ENCODE results near the gene FRAS1.

Gene FRAS1

DNA sequence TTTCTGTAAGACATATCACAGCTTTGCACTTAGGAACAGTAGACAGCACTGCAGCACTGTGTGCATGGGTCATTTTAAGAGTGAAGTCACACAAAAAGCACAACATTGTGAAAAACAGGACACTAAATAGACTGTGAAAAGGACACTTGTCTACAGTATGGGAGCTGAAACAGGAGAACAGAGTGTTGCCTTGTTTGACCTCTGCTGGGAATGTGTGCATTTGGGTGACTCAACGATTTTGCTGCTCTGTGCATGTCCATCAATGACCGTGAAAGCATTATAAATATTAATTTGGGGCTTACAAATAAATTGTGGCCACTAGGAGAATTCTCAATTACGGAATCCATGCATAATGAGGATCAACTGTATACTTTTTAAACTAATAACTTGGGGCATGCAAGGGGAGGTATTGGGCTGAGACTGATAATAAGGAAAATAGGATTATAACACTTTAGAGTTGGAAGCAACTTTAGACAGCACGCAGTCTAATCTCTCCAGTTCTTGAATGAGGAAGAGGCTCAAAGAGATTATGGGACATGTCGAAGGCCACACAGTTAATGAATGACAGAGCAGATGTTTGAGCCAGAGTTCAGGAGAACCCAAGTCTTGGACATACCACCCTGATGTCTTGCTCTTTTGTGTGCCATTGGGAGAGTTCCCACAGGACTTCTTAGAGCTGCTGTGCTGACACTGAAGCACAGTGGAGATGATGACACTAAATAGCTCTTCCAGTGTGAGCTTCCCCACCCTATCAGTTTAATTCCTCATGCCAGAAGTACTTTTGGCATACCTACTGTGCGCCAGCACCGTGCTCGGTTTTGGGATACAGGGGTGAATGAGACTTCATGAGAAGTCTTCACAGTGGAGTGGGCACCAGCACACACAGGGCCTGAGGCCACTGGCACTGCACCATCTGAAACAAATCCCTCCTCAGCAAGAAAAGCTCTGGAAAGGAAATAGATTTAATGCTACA lies 79.3 kb downstream of the FRAS1 start:
- CTCF ChIA-PET = no interaction called here
- 97% methylated on average over 7 of the region's 8 CpGs for WGBS (ENCODE audit: insufficient coverage)
- no peak for DNase-seq
- H3K4me3 ChIP-seq (ENCODE audit: control insufficient read depth in 1 of 7, extremely low read depth in 1 of 7, insufficient read depth in 4 of 7, low read depth in 2 of 7, low read length in 6 of 7) = no peak overlapping the region
- POLR2A ChIA-PET = no interaction called here
- H3K27ac ChIP-seq (ENCODE audit: insufficient read depth in 1 of 2, low read depth in 1 of 2, low read length in 2 of 2, poor library complexity in 1 of 2, severe bottlenecking in 2 of 2) = no peak overlapping the region
- H3K36me3 ChIP-seq (ENCODE audit: control insufficient read depth in 4 of 4, insufficient read depth in 4 of 4, low read length in 3 of 4) = no peaks in the 10 kb centered on the region
- H3K9me3 ChIP-seq (ENCODE audit: control extremely low read depth in 1 of 5, control insufficient read depth in 4 of 5, insufficient read depth in 2 of 5, low read depth in 1 of 5, low read length in 4 of 5) = no peaks in the 10 kb centered on the region
- H3K27me3 ChIP-seq (replicated peaks in 2 of 5; ENCODE audit: control insufficient read depth in 4 of 5, insufficient read depth in 5 of 5, low read length in 4 of 5) = no peaks in the 10 kb centered on the region
- no peaks in the 10 kb centered on the region for H3K4me1 ChIP-seq (ENCODE audit: control extremely low read depth in 1 of 4, control insufficient read depth in 4 of 4, insufficient read depth in 4 of 4, low read length in 3 of 4)

DNA sequence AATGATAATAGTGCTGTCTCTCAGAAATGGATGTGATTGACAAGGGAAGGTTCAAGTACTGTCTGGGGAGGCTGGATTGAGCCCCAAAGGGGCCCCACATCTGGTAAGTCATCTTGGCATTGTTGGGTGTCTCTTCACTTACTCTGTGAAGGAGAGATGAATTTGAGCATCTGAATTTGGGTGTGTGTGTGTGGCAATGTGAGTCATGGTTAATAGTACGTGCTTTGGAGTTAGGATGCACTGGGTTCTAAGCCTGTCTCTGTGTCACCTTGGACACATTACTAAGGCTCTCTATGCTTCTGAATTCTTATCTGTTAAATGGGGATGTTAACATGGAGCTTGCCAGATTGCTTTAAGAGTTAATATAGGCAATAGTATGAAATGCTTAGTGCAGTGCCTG lies 80.4 kb downstream of the FRAS1 start:
- Histone ChIP-seq H3K36me3 (ENCODE audit: control insufficient read depth in 4 of 4, insufficient read depth in 4 of 4, low read length in 3 of 4) (no peaks in the 10 kb centered on the region), H3K27ac (ENCODE audit: insufficient read depth in 1 of 2, low read depth in 1 of 2, low read length in 2 of 2, poor library complexity in 1 of 2, severe bottlenecking in 2 of 2) (no peak overlapping the region), H3K9me3 (ENCODE audit: control extremely low read depth in 1 of 5, control insufficient read depth in 4 of 5, insufficient read depth in 2 of 5, low read depth in 1 of 5, low read length in 4 of 5) (peaks cover 0 to 2% (median 0%) of the 10 kb centered on the region in 5 experiments), H3K4me1 (ENCODE audit: control extremely low read depth in 1 of 4, control insufficient read depth in 4 of 4, insufficient read depth in 4 of 4, low read length in 3 of 4) (no peaks in the 10 kb centered on the region), H3K27me3 (replicated peaks in 2 of 5; ENCODE audit: control insufficient read depth in 4 of 5, insufficient read depth in 5 of 5, low read length in 4 of 5) (no peaks in the 10 kb centered on the region), H3K4me3 (ENCODE audit: control insufficient read depth in 1 of 7, extremely low read depth in 1 of 7, insufficient read depth in 4 of 7, low read depth in 2 of 7, low read length in 6 of 7) (no peak overlapping the region)
- no peak for DNase-seq
- ChIA-PET CTCF (interaction anchor here (1.2 kb wide), 1 partner anchor 8 kb away, joined by 4 read pairs; no protein-coding TSS in a partner anchor), POLR2A (no interaction called here)
- 100% methylated on average over 1 of the region's 1 CpG for WGBS (ENCODE audit: insufficient coverage)

DNA sequence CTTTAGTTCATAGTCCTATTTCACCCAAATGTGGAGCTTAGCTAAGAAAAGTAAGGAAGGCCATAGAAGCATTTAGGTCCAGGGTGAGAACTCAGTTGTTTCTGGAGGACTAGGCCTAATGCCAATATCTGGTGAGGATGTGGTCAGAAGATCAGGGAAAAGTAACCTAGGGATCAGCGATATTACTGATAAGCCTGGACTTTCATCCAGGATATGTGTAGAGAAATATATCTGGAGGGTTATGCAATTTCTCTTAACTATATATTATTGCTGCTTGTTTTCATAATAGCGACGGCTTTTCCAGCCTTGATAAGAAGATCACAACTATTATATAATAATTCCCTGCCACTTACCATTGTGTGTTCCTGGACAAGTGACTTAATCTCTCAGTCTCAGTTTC lies 81.1 kb downstream of the FRAS1 start:
- peaks cover 0 to 2% (median 0%) of the 10 kb centered on the region in 5 experiments for H3K9me3 ChIP-seq (ENCODE audit: control extremely low read depth in 1 of 5, control insufficient read depth in 4 of 5, insufficient read depth in 2 of 5, low read depth in 1 of 5, low read length in 4 of 5)
- ChIA-PET CTCF (interaction anchor here (1.2 kb wide), 1 partner anchor 9 kb away, joined by 4 read pairs; no protein-coding TSS in a partner anchor), POLR2A (no interaction called here)
- no peak overlapping the region for H3K27ac ChIP-seq (ENCODE audit: insufficient read depth in 1 of 2, low read depth in 1 of 2, low read length in 2 of 2, poor library complexity in 1 of 2, severe bottlenecking in 2 of 2)
- WGBS (ENCODE audit: insufficient coverage) = no CpG with 5 or more reads among the region's 3 CpGs
- H3K4me3 ChIP-seq (ENCODE audit: control insufficient read depth in 1 of 7, extremely low read depth in 1 of 7, insufficient read depth in 4 of 7, low read depth in 2 of 7, low read length in 6 of 7) = no peak overlapping the region
- H3K4me1 ChIP-seq (ENCODE audit: control extremely low read depth in 1 of 4, control insufficient read depth in 4 of 4, insufficient read depth in 4 of 4, low read length in 3 of 4) = no peaks in the 10 kb centered on the region
- no peaks in the 10 kb centered on the region for H3K36me3 ChIP-seq (ENCODE audit: control insufficient read depth in 4 of 4, insufficient read depth in 4 of 4, low read length in 3 of 4)
- no peaks in the 10 kb centered on the region for H3K27me3 ChIP-seq (replicated peaks in 2 of 5; ENCODE audit: control insufficient read depth in 4 of 5, insufficient read depth in 5 of 5, low read length in 4 of 5)
- no peak for DNase-seq

DNA sequence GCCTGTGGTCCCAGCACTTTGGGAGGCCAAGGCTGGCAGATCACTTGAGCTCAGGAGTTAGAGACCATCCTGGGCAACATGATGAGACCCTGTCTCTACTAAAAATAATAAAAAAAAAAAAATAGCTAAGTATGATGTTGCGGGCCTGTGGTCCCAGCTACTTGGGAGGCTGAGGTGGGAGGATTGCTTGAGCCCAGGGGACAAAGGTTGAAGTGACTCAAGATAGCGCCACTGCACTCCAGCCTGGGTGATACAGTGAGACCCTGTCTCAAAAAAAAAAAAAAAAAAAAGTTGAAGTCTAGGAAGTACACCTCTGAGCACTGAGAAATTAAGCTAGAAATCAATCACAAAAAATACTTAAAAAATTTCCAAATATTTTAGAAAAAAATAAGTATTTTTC lies 86.5 kb downstream of the FRAS1 start:
- ChIA-PET CTCF (no interaction called here), POLR2A (no interaction called here)
- peaks cover 0 to 2% (median 0%) of the 10 kb centered on the region in 5 experiments for H3K9me3 ChIP-seq (ENCODE audit: control extremely low read depth in 1 of 5, control insufficient read depth in 4 of 5, insufficient read depth in 2 of 5, low read depth in 1 of 5, low read length in 4 of 5)
- WGBS (ENCODE audit: insufficient coverage) = no CpG with 5 or more reads among the region's 2 CpGs
- H3K4me1 ChIP-seq (ENCODE audit: control extremely low read depth in 1 of 4, control insufficient read depth in 4 of 4, insufficient read depth in 4 of 4, low read length in 3 of 4) = no peaks in the 10 kb centered on the region
- no peak for DNase-seq
- no peaks in the 10 kb centered on the region for H3K36me3 ChIP-seq (ENCODE audit: control insufficient read depth in 4 of 4, insufficient read depth in 4 of 4, low read length in 3 of 4)
- H3K27ac ChIP-seq (ENCODE audit: insufficient read depth in 1 of 2, low read depth in 1 of 2, low read length in 2 of 2, poor library complexity in 1 of 2, severe bottlenecking in 2 of 2) = no peak overlapping the region
- no peaks in the 10 kb centered on the region for H3K27me3 ChIP-seq (replicated peaks in 2 of 5; ENCODE audit: control insufficient read depth in 4 of 5, insufficient read depth in 5 of 5, low read length in 4 of 5)
- H3K4me3 ChIP-seq (ENCODE audit: control insufficient read depth in 1 of 7, extremely low read depth in 1 of 7, insufficient read depth in 4 of 7, low read depth in 2 of 7, low read length in 6 of 7) = no peak overlapping the region

DNA sequence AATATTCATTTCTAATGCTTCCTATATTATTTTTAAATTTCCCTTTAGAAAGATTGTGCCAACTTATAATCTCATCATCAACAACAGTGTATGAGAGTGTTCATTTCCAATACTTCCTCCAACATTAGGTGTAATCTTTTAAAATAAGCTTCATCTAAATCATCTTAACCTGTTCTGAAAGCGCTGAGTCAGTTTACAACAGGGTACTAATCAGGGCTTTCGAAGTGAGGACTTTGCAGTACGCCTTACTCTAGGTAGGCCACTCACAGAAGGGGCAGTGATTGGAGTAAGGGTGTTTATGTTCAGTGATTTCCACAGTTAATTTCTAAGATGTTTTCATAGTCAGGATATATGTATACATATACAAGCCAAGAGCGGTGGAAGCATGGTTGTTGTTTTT lies 87.9 kb downstream of the FRAS1 start:
- POLR2A ChIA-PET = no interaction called here
- CTCF ChIA-PET = no interaction called here
- WGBS (ENCODE audit: insufficient coverage) = no CpG with 5 or more reads among the region's 4 CpGs
- H3K4me1 ChIP-seq (ENCODE audit: control extremely low read depth in 1 of 4, control insufficient read depth in 4 of 4, insufficient read depth in 4 of 4, low read length in 3 of 4) = no peaks in the 10 kb centered on the region
- no peak overlapping the region for H3K27ac ChIP-seq (ENCODE audit: insufficient read depth in 1 of 2, low read depth in 1 of 2, low read length in 2 of 2, poor library complexity in 1 of 2, severe bottlenecking in 2 of 2)
- H3K36me3 ChIP-seq (ENCODE audit: control insufficient read depth in 4 of 4, insufficient read depth in 4 of 4, low read length in 3 of 4) = no peaks in the 10 kb centered on the region
- H3K4me3 ChIP-seq (ENCODE audit: control insufficient read depth in 1 of 7, extremely low read depth in 1 of 7, insufficient read depth in 4 of 7, low read depth in 2 of 7, low read length in 6 of 7) = no peak overlapping the region
- H3K9me3 ChIP-seq (ENCODE audit: control extremely low read depth in 1 of 5, control insufficient read depth in 4 of 5, insufficient read depth in 2 of 5, low read depth in 1 of 5, low read length in 4 of 5) = peaks cover 0 to 2% (median 0%) of the 10 kb centered on the region in 5 experiments
- no peaks in the 10 kb centered on the region for H3K27me3 ChIP-seq (replicated peaks in 2 of 5; ENCODE audit: control insufficient read depth in 4 of 5, insufficient read depth in 5 of 5, low read length in 4 of 5)
- DNase-seq = no peak

DNA sequence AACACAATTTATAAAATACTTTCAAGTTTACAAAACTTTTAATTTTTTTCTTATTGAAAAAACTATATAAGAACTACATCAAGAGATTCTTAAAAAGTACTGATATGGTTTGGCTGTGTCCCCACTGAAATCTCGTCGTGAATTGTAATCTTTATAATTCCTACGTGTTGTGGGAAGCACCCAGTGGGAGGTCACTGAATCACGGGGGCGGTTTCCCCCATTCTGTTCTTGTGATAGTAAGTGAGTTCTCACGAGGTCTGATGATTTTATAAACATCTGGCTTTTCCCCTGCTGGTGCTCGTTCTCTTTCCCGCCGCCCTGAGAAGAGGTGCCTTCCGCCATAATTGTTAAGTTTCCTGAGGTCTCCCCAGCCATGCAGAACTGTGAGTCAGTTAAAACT lies 88.5 kb downstream of the FRAS1 start:
- Histone ChIP-seq H3K4me1 (ENCODE audit: control extremely low read depth in 1 of 4, control insufficient read depth in 4 of 4, insufficient read depth in 4 of 4, low read length in 3 of 4) (no peaks in the 10 kb centered on the region), H3K36me3 (ENCODE audit: control insufficient read depth in 4 of 4, insufficient read depth in 4 of 4, low read length in 3 of 4) (no peaks in the 10 kb centered on the region), H3K27ac (ENCODE audit: insufficient read depth in 1 of 2, low read depth in 1 of 2, low read length in 2 of 2, poor library complexity in 1 of 2, severe bottlenecking in 2 of 2) (no peak overlapping the region), H3K9me3 (ENCODE audit: control extremely low read depth in 1 of 5, control insufficient read depth in 4 of 5, insufficient read depth in 2 of 5, low read depth in 1 of 5, low read length in 4 of 5) (peaks cover 0 to 2% (median 0%) of the 10 kb centered on the region in 5 experiments), H3K4me3 (ENCODE audit: control insufficient read depth in 1 of 7, extremely low read depth in 1 of 7, insufficient read depth in 4 of 7, low read depth in 2 of 7, low read length in 6 of 7) (no peak overlapping the region), H3K27me3 (replicated peaks in 2 of 5; ENCODE audit: control insufficient read depth in 4 of 5, insufficient read depth in 5 of 5, low read length in 4 of 5) (no peaks in the 10 kb centered on the region)
- POLR2A ChIA-PET = no interaction called here
- no peak for DNase-seq
- CTCF ChIA-PET = no interaction called here
- 88% methylated on average over 7 of the region's 10 CpGs for WGBS (ENCODE audit: insufficient coverage)

DNA sequence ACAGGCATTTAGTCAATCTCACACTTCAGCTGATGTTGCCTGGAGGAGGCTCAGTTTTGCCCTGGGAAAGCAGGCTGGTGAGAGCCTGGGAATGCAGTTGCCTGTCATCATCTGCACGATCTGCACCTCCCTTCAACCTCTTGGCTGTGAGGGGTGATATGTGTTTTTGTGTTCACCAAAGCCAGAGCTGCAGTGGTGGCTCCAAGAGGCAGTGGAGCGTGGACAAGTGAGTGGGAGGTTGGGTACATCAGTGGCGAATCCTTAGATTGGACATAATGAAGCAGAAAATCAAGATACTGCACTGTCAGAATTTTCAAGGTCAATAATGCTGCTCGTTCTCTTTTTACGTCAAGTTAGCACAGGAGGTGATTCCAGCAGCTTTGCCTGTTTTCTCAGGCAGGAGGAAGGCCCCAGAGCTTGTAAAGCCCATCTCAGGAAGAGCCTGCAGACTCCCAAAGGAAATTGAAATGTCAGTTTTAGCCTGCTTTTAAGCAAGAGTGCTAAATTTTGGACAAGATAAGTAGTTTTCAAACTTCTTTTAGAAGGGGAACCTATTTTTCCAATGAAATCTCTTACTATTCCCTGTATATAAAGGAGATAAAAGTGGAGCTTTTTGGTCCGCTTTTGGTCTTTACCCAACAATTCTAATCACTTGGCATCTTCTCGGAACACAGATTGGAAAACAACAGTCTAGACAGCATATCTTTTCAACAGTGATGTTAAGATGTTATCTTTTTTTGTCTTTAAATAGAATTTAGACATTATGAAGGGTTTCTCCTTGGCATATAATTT lies 92.8 kb downstream of the FRAS1 start:
- Histone ChIP-seq H3K36me3 (ENCODE audit: control insufficient read depth in 4 of 4, insufficient read depth in 4 of 4, low read length in 3 of 4) (no peaks in the 10 kb centered on the region), H3K4me3 (ENCODE audit: control insufficient read depth in 1 of 7, extremely low read depth in 1 of 7, insufficient read depth in 4 of 7, low read depth in 2 of 7, low read length in 6 of 7) (no peak overlapping the region), H3K9me3 (ENCODE audit: control extremely low read depth in 1 of 5, control insufficient read depth in 4 of 5, insufficient read depth in 2 of 5, low read depth in 1 of 5, low read length in 4 of 5) (no peaks in the 10 kb centered on the region), H3K27ac (ENCODE audit: insufficient read depth in 1 of 2, low read depth in 1 of 2, low read length in 2 of 2, poor library complexity in 1 of 2, severe bottlenecking in 2 of 2) (no peak overlapping the region), H3K27me3 (replicated peaks in 2 of 5; ENCODE audit: control insufficient read depth in 4 of 5, insufficient read depth in 5 of 5, low read length in 4 of 5) (no peaks in the 10 kb centered on the region), H3K4me1 (ENCODE audit: control extremely low read depth in 1 of 4, control insufficient read depth in 4 of 4, insufficient read depth in 4 of 4, low read length in 3 of 4) (no peaks in the 10 kb centered on the region)
- WGBS (ENCODE audit: insufficient coverage) = 100% methylated on average over 4 of the region's 7 CpGs
- no peak for DNase-seq
- ChIA-PET POLR2A (no interaction called here), CTCF (no interaction called here)
